WERI-Rb-1 (cell line): Measurements from ENCODE around the gene NTRK3.

ENCODE experiments used
- DNase-seq: peaks from one replicate; pipeline ENCODE4 v3.0.0-alpha.2; 2020
- H3K27ac ChIP-seq: fragments of 250-450 bp; sonication (Bioruptor Pico); 2 replicates; pipeline ENCODE4 v1.5.1; 2020; ENCODE audit warnings: mild to moderate bottlenecking, moderate library complexity
- H3K27me3 ChIP-seq: fragments of 250-450 bp; sonication (Bioruptor Pico); 2 replicates; pipeline ENCODE4 v1.5.1; 2021; ENCODE audit warnings: mild to moderate bottlenecking, low read depth, moderate library complexity; ENCODE audit not compliant: insufficient read depth, severe bottlenecking
- H3K36me3 ChIP-seq: fragments of 250-450 bp; sonication (Bioruptor Pico); 2 replicates; pipeline ENCODE4 v1.5.1; 2020; ENCODE audit warnings: mild to moderate bottlenecking, moderate library complexity
- H3K4me3 ChIP-seq: 2 replicates; pipeline ENCODE4 v1.5.1; 2011; ENCODE audit warnings: low read depth, mild to moderate bottlenecking, control low read depth, low read length
- H3K9me3 ChIP-seq: fragments of 250-450 bp; sonication (Bioruptor Pico); 2 replicates; pipeline ENCODE4 v1.5.1; 2021; ENCODE audit warnings: mild to moderate bottlenecking, moderate library complexity; ENCODE audit not compliant: severe bottlenecking
- TF ChIP-seq, protein P1 (sequence below): IDR thresholded peaks from 2 replicates; pipeline ENCODE4 v1.5.1; 2011; ENCODE audit warnings: low read depth, mild to moderate bottlenecking, control low read depth, inconsistent platforms, low read length

The NTRK3 gene

DNA sequence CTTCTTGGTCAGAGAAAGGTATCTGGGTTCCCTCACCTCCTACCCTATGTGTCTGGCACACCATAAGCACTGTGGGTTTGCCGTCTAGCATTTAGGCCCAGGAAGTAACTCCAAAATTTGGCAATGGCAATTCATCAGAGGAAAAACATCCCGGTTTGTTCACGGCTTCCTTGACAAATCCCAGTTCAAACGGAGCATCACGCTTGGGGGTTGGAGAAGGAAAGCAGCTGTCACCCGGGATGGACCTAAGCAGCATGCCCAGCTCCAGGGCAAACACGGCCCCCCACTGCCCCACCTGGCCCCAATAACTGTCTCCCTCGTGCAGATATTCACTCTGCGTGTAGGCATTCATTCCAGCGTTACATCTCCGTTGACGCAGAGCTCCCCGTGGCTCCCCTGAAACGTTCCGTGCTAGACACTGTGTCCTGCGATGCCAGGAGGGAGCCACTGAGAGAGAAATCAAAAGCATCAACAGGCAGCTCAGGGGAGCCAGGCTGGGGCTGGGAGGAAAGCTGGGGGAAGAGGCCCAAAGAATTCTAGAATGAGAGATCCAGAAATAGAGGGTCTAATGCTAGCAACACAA is 41.4 kb downstream of the NTRK3 start:
- Histone ChIP-seq H3K27me3 (peaks cover 12% of the 10 kb centered on the region), H3K9me3 (peaks cover 2% of the 10 kb centered on the region), H3K4me3 (no peak overlapping the region), H3K36me3 (no peaks in the 10 kb centered on the region), H3K27ac (no peak overlapping the region)
- DNase-seq = no peak
- TF ChIP-seq, protein P1, sequence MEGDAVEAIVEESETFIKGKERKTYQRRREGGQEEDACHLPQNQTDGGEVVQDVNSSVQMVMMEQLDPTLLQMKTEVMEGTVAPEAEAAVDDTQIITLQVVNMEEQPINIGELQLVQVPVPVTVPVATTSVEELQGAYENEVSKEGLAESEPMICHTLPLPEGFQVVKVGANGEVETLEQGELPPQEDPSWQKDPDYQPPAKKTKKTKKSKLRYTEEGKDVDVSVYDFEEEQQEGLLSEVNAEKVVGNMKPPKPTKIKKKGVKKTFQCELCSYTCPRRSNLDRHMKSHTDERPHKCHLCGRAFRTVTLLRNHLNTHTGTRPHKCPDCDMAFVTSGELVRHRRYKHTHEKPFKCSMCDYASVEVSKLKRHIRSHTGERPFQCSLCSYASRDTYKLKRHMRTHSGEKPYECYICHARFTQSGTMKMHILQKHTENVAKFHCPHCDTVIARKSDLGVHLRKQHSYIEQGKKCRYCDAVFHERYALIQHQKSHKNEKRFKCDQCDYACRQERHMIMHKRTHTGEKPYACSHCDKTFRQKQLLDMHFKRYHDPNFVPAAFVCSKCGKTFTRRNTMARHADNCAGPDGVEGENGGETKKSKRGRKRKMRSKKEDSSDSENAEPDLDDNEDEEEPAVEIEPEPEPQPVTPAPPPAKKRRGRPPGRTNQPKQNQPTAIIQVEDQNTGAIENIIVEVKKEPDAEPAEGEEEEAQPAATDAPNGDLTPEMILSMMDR = no peak

DNA sequence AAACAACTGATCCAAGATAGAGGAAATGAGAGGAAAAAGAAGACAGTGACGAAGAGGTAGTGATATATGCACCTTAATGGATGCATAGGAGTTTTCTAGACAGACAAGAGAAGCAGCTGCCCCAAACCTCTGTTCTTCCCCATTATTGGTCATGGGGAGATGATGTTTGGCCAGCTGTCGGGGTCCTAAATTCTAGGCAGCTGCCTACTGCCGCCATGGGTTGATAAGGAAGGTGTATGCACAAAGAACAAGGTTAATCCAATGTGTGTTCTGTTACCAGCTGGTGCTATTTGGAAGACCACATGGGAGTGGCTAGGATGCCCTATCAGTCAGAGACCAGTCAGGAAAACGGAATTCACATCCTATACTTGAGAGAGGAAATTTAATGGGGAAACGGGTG is 47.4 kb downstream of the NTRK3 start:
- no peak for DNase-seq
- TF ChIP-seq, protein P1 = no peak

DNA sequence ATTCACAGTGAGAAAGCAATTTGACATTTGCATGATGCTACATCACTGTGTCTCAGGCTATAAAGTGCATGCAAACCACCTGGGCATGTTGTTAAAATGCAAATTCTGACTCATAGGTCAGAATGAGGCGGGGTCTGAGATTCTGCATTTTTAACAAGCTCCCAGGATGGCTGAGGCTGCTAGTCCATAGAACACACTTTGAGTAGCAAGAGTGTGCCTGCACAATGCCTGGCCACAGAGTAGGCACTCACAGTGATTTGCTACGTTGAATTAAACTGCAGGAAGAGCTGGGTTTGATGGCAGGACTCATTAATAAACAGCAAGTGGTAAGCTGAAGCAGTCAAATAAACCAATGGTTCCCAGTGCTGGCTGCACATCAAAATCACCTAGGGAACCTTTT is 48.1 kb downstream of the NTRK3 start:
- DNase-seq = no peak
- H3K27me3 ChIP-seq = peaks cover 22% of the 10 kb centered on the region
- no peak overlapping the region for H3K4me3 ChIP-seq
- no peaks in the 10 kb centered on the region for H3K36me3 ChIP-seq
- TF ChIP-seq, protein P1 = no peak
- no peak overlapping the region for H3K27ac ChIP-seq
- no peaks in the 10 kb centered on the region for H3K9me3 ChIP-seq

More for the DNA sequence above, 47.4 kb downstream of the NTRK3 start:
- H3K36me3 ChIP-seq = no peaks in the 10 kb centered on the region
- no peak overlapping the region for H3K4me3 ChIP-seq
- H3K9me3 ChIP-seq = no peaks in the 10 kb centered on the region
- H3K27ac ChIP-seq = no peak overlapping the region
- H3K27me3 ChIP-seq = peaks cover 19% of the 10 kb centered on the region

DNA sequence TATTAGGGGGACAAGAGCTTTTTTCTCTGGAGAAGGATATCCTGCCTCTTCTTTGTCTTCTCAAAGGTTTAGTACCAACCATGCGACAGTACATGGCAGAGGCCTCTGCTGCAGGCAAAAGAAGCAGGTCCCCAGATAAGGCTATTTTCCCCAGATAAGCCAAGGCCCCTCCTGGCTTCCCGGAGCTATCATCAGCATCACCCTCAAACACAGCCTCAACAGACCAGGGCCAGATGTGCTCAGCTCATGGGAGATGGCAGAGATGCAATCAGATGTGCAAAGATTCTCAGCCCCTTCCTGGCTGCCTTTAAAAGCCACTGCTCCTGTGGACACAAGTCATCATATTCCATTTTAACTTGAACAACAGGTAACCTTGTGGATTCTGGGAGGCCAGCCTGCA is 49.0 kb downstream of the NTRK3 start:
- no peak for DNase-seq
- Histone ChIP-seq H3K27ac (no peak overlapping the region), H3K36me3 (no peaks in the 10 kb centered on the region), H3K27me3 (peaks cover 21% of the 10 kb centered on the region), H3K4me3 (no peak overlapping the region), H3K9me3 (no peaks in the 10 kb centered on the region)
- TF ChIP-seq, protein P1 = no peak

DNA sequence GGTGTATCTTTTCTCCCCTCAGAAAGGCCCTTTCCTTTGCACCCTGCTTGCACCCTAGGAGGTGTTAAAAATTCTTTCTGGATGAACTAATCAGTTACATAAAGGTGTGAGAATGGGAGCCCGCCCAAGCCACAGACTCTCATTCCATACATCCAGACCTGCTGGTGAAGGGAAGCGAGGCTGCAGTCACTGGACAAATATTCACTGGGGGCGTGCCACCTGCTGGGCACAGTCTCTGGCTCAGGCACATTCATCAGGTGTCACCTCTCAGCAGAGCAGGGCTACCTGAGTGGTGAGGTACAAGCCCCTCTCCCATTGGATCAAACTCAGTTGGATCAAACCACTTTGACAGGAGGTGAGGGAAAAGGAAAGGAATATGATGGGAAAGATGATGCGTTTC is 52.0 kb downstream of the NTRK3 start:
- H3K27me3 ChIP-seq = peaks cover 13% of the 10 kb centered on the region
- no peak for DNase-seq
- no peaks in the 10 kb centered on the region for H3K9me3 ChIP-seq
- H3K36me3 ChIP-seq = no peaks in the 10 kb centered on the region
- TF ChIP-seq, protein P1 = no peak
- H3K27ac ChIP-seq = no peak overlapping the region
- H3K4me3 ChIP-seq = no peak overlapping the region

DNA sequence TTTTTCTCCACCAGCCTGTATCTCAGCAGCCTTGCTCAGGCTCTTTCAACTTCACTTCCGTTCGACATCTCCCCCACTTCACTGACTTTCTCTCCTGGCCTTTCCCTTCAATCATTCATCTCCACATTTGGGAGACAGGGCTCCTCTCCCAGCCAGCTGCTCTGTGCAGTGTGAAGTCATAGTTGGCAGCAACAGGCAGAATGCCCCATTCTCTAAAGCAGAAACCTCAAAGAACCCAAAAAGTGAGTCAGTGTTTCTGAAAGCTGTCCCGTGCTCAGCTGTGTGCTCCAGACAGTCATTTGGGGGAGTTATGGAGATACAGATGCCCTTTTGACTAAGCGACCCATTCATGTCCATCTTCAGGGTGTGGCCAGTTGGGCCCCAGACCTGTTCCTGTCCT is 54.3 kb downstream of the NTRK3 start:
- H3K4me3 ChIP-seq = no peak overlapping the region
- DNase-seq = no peak
- TF ChIP-seq, protein P1 = no peak
- no peak overlapping the region for H3K27ac ChIP-seq
- H3K27me3 ChIP-seq = peaks cover 18% of the 10 kb centered on the region
- no peaks in the 10 kb centered on the region for H3K36me3 ChIP-seq
- H3K9me3 ChIP-seq = no peaks in the 10 kb centered on the region
